Esophagus muscularis mucosa (tissue), 4 donors: ENCODE data around the gene TSSK3.

ENCODE experiments used
- CTCF ChIP-seq, 3 experiments: fragments of 200-600 bp in 2 of 3; fragments of 450-650 bp in 1 of 3; sonication (generic) in 2 of 3; IDR thresholded peaks; one replicate each; pipeline ENCODE4 v1.5.1; 2017 to 2019; ENCODE audit warnings: antibody characterized with exemption in 3 of 3, mild to moderate bottlenecking in 2 of 3, moderate library complexity in 1 of 3
- EP300 ChIP-seq: sonication (generic); formaldehyde crosslinking; IDR thresholded peaks from one replicate; pipeline ENCODE4 v1.6.1; 2017; ENCODE audit warnings: antibody characterized with exemption
- POLR2A ChIP-seq: fragments of 450-650 bp; IDR thresholded peaks from one replicate; pipeline ENCODE4 v1.6.1; 2017; ENCODE audit warnings: antibody characterized with exemption, moderate library complexity, mild to moderate bottlenecking, low read depth
- POLR2AphosphoS5 ChIP-seq, 2 donors: sonication (generic); formaldehyde crosslinking; IDR thresholded peaks; one replicate each; pipeline ENCODE4 v1.6.1; 2017; ENCODE audit warnings: antibody characterized with exemption in 2 of 2

- TF ChIP-seq POLR2A (no peak), CTCF (IDR thresholded peaks at IDR 0.05) (no peak), POLR2AphosphoS5 (IDR thresholded peaks at IDR 0.05) (peak in 1 of 2 donors; percentile 13), EP300 (no peak)
These were observed 13.1 kb upstream of the TSSK3 start for GRCh38 chr1:32349211-32349708.
